ENCODE results near the gene SERPINA10. TPM values are rescaled to one million over a fixed set of nuclear protein-coding genes. Genes with fewer than 3 reads are reported as not detected.

The SERPINA10 gene
- total and polyA plus RNA-seq, 2 experiments from 2014 or later = 0.11 TPM; not detected in 1

- TF ChIP-seq ZNF462 (CRISPR knock-in tag; IDR thresholded peaks at IDR 0.05) = no peak
- no peak for TF ChIP-seq EZH2 (IDR thresholded peaks at IDR 0.05; ENCODE audit: low read depth, unreplicated experiment)
- no peak for TF ChIP-seq ETS1 (IDR thresholded peaks at IDR 0.05)
- TF ChIP-seq ZNF114 (CRISPR knock-in tag; IDR thresholded peaks at IDR 0.05) = no peak
- no peak for TF ChIP-seq POLR2AphosphoS5 (IDR thresholded peaks at IDR 0.05; ENCODE audit: low read depth)
- TF ChIP-seq CREB1 (CRISPR knock-in tag; IDR thresholded peaks at IDR 0.05; ENCODE audit: low read depth) = no peak
- no peak for TF ChIP-seq STAT1 (IDR thresholded peaks at IDR 0.05; ENCODE audit: unreplicated experiment)
- no peak for TF ChIP-seq NANOG (IDR thresholded peaks at IDR 0.05; ENCODE audit: borderline replicate concordance)
Observed at GRCh38 chr14:94329857-94330256, 36.8 kb upstream of the SERPINA10 start (continued).

- H3K27me3 ChIP-seq (ENCODE audit: insufficient read depth) = no peaks in the 10 kb centered on the region
- H3K4me1 ChIP-seq (ENCODE audit: insufficient read depth) = no peaks in the 10 kb centered on the region
- no peak for DNase-seq (ENCODE audit: low spot score)
- H4K20me1 ChIP-seq (replicated peaks; ENCODE audit: insufficient read depth) = no peaks in the 10 kb centered on the region
- H3K36me3 ChIP-seq (ENCODE audit: insufficient read depth) = no peaks in the 10 kb centered on the region
- no peak overlapping the region for H2AFZ ChIP-seq
- H3K4me2 ChIP-seq = no peak overlapping the region
- Mint-ChIP-seq H3K36me3 (ENCODE audit: low read depth) (no peaks in the 10 kb centered on the region), H3K9me3 (no peaks in the 10 kb centered on the region), H3K27ac (no peak overlapping the region), H3K4me3 (no peak overlapping the region), H3K4me1 (peaks cover 6% of the 10 kb centered on the region; the same call in 2 of the 3 replicates), H3K27me3 (ENCODE audit: insufficient read depth, low read depth, poor library complexity) (peaks cover 6% of the 10 kb centered on the region)
- no peaks in the 10 kb centered on the region for H3K9me2 ChIP-seq (ENCODE audit: insufficient read depth)
- H3F3A ChIP-seq (replicated peaks; ENCODE audit: low read depth) = no peaks in the 10 kb centered on the region
- ATAC-seq = no peak
- H3K4me3 ChIP-seq = no peak overlapping the region
- H3K27ac ChIP-seq (ENCODE audit: low read depth) = no peak overlapping the region
- no peaks in the 10 kb centered on the region for H3K79me2 ChIP-seq (replicated peaks; ENCODE audit: insufficient read depth)
- TF ChIP-seq POLR2AphosphoS5 (IDR thresholded peaks at IDR 0.05; ENCODE audit: low read depth) = no peak
- TF ChIP-seq ZNF462 (CRISPR knock-in tag; IDR thresholded peaks at IDR 0.05) = no peak
- no peak for TF ChIP-seq NANOG (IDR thresholded peaks at IDR 0.05; ENCODE audit: borderline replicate concordance)
- no peak for TF ChIP-seq EZH2phosphoT487 (IDR thresholded peaks at IDR 0.05; ENCODE audit: unreplicated experiment)
- TF ChIP-seq ZNF331 (CRISPR knock-in tag; IDR thresholded peaks at IDR 0.05; ENCODE audit: low read depth) = no peak
Observed at GRCh38 chr14:94328196-94328595, 35.1 kb upstream of the SERPINA10 start.

Data from GM23338 (cell line).